ENCODE data around the gene SYNGR1.
"Not testable (repeated sequence)": the region's sequence is repeated elsewhere in the genome, so short reads cannot be mapped to it uniquely, and the experiment has no call there.

Gene SYNGR1

DNA sequence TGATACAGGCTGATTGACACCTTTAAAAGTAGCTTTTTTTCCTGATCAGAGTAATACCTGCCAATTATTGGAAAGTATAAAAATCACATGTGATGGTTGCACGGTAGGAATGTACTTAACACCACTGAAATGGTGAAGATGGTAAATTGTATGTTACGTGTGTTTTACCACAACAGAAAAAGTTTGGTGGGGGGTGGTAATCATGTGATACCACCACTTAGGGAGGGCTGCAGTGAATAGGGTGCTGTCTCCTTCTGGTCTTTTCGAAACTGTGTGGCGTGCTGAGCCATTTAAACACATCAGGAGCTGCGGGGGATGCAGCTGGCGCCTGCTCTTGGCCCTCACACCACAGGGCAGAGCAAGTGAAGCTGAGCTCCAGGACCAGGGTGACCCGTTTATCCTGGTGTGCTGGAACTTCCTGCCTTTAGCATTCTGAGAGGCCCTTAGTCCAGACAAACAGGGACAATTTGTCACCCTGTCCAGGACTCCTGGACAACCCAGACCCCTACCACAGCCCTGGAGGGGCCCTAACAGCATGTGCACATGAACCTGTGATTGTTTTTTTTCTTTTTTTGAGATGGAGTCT, 2.6 kb downstream of the SYNGR1 start:
- no peak for DNase-seq

DNA sequence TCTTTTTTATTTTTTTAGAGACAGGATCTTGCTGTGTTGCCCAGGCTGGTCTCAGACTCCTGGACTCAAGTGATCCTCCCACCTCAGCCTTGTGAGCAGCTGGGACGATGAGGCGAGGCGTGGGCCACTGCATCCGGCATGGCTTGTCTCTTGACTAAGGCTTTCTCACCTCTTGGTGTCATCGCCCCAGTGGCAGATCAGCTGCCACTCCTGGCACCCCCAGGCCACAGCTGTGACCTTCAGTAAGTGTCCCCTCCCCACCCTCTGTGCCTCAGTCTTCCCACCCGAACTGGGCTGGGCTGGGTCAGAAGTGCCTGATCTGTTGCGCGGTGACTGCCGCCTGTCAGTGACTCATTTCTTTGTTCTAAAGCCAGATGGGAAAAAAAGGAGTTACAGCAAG, 3.6 kb downstream of the SYNGR1 start:
- no peak for DNase-seq

DNA sequence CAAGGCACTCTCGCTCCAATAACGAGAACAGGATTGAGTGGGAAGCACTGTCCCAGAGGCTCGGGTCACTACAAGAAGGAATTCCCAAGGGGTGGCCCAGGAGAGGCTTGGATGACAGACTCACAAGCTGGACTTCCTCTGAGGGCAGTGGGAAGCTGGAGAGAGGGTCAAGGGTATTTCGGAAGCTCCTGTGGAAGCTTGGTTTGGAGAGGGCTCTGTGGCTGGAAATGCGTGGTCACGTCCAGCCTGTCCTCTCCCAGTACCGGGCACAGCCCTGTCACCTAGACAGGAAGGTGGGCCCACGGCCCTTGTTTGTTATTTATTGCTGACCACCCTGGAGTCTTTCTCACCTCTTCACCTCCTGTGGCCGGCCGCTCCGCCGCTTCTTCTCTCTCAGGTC, 5.3 kb downstream of the SYNGR1 start:
- DNase-seq: no peak

DNA sequence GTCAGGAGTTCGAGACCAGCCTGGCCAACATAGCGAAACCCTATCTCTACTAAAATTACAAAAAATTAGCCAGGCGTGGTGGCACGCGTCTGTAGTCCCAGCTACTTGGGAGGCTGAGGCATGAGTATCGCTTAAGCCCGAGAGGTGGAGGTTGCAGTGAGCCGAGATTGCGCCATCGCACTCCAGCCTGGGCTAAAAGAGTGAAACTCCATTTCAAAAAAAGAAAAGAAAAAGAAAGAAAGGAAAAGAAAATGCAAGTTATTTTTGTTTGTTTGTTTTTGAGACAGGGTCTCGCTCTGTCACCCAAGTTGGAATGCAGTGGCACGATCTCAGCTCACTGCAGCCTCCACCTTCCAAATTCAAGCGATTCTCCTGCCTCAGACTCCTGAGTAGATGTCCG, 6.0 kb downstream of the SYNGR1 start:
- not testable (repeated sequence) for DNase-seq

DNA sequence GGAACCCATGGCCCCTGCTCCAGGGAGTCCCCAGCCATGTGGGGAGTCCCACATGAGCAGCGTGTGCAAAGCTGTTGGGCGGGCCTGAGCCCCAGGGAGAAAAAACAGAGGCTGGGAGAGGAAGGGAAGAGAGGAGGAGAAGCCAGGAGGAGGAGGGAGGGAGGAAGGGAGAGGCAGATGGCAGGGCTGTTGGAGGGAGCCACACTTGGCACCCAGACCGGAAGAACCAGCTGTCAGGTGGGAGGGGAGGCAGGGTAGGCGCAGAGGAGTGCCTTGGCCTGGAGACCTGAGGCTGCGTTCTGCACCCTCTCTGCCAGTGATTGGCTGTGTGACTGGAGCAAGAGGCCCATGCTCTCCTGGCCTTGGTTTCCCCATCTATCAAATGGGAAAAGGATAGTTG, 6.7 kb downstream of the SYNGR1 start:
- no peak for DNase-seq

DNA sequence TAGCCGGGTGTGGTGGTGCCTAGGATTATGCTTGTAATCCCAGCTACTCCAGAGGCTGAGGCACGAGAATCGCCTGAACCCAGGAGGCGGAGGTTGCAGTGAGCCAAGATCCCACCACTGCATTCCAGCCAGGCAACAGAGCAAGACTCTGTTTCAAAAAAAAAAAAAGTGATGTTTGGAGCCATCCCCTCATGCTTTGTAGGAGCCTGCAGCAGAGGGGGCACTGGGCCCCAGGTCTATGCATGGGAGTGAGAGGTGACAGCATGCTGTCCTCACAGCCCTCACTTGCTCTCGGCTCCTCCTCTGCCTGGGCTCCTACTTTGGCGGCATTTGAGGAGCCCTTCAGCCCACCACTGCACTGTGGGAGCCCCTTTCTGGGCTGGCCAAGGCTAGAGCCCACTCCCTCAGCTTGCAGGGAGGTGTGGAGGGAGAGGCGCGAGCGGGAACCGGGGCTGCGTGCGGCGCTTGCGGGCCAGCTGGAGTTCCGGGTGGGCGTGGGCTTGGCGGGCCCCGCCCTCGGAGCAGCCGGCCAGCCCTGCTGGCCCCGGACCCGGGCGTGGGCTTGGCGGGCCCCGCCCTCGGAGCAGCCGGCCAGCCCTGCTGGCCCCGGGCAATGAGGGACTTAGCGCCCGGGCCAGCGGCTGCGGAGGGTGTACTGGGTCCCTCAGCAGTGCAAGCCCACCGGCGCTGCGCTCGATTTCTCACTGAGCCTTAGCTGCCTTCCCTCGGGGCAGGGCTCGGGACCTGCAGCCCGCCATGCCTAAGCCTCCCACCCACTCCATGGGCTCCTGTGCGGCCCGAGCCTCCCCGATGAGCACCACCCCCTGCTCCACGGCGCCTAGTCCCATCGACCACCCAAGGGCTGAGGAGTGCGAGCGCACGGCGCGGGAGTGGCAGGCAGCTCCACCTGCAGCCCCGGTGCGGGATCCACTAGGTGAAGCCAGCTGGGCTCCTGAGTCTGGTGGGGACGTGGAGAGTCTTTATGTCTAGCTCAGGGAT, 7.6 kb downstream of the SYNGR1 start:
- DNase-seq: not testable (repeated sequence)

DNA sequence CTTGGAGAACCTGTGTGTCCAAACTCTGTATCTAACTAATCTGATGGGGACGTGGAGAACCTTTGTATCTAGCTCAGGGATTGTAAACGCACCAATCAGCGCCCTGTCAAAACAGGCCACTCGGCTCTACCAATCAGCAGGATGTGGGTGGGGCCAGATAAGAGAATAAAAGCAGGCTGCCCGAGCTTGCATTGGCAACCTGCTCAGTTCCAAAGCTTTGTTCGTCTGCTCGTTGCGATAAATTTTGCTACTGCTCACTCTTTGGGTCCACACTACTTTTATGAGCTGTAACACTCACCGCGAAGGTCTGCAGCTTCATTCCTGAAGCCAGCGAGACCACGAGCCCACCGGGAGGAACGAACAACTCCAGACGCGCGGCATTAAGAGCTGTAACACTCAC, 8.4 kb downstream of the SYNGR1 start:
- DNase-seq: not testable (repeated sequence)

DNA sequence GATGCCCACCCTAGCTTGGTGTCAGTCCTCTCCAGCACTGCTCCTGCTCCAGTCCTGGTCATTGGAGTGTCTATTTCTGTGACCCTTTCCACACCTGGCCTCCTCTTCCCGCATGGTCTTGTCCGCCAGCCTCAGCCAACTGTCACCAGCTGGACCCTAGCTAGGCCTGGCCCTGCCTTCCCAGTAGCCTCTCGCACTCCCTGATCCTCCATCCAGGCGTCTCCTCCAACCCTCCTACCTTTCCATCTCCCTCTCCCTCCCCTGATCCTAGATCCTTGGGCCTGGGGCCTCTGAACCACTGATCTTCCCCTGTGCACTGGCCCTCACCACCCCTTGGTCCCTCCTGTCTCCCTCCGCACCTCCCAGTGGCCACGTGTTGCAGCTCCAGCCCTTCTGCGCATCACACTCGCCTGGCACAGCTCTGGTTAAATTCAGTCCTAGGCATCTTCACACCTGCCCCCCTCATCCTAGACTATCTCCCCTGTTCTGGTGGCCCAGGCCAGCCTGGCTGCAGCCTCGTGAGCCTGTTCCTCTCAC, 9.9 kb downstream of the SYNGR1 start:
- DNase-seq: no peak

DNA sequence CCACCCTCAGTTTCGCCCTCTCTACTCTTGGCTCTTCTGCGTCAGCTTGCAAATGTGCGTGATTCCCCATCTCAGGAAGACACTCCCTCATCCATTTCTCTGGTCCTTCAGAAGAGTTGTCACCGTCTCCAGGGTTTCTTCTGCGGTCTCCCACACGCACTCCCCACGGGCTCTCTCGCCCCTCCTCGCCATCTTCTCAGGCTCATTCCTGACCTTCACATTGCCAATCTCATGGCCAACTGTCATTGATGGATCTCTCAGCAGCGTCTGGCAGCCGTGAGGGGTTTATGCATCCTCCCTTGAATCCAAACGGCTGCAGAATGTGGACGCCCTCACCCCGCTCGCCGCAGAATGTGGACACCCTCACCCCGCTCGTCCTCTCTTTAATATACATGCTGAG, 10.5 kb downstream of the SYNGR1 start:
- DNase-seq: no peak

DNA sequence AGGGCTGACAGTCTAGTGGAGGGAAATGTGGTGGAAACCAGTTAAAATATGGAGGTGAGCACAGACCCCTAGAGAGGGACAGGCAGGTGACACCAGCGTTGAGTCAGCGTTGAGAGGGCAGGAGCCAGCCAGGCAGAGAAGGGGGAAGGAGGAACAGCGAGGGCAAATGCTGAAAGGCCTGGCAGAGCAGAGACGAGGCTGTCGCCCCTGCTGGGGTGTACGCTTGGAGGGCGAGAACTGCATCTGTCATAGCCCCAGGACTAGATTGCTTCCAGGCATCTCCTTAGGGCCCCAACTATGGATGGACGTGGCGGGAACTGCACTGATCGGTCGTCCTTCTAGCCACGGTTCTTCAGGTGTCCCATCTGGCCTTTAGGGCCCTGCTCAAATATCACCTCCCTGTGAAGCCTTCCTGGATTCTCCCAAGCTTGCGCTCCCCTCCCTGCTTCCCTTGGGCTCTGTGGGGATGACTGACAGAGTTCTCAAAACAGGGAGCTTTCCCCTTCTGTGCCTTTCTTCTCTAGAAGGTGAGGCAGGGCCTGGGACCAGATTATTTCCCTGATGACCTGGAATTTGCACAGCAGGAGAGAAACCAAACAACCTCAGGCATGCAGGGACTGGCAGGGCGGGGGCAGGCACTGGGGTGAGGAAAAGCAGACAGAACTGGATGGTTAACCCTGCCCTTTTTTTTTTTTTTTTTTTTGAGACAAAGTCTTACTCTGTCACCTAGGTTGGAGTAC, 11.1 kb downstream of the SYNGR1 start:
- no peak for DNase-seq

DNA sequence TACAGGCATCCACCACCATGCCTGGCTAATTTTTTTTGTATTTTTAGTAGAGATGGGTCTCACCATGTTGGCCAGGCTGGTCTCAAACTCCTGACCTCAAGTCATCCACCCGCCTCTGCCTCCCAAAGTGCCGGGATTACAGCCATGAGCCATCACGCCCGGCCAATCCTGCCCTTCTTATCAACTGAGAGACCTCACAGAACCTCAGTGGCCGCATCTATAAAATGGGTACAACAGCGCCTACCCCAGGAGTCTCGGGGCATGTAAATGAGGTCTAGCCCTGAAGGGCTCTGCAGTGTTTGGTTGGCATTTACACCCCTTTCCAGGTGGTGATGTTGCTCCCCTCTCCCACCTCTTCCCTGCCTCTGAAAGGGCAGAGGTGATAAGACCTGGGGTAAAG, 11.7 kb downstream of the SYNGR1 start:
- no peak for DNase-seq

DNA sequence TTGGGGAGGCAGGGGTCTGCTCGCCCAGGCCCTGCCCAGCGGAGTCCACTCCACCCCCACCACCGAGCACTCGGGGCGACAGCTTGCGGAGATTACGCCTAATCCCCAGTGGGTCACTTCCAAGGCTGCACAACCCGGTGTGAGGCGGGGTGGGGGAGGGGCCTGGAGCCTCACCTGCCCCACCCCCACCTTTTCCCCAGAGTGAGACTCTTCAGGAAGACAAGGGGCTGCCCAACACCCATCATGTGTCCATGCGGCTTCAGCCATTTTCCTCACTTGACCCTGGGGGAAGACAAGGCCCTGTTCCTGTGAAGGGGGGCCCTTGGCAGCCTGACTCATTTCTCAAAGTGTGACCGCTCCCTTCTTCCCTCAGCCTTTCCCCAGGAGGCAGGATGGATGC, 12.5 kb downstream of the SYNGR1 start:
- no peak for DNase-seq

DNA sequence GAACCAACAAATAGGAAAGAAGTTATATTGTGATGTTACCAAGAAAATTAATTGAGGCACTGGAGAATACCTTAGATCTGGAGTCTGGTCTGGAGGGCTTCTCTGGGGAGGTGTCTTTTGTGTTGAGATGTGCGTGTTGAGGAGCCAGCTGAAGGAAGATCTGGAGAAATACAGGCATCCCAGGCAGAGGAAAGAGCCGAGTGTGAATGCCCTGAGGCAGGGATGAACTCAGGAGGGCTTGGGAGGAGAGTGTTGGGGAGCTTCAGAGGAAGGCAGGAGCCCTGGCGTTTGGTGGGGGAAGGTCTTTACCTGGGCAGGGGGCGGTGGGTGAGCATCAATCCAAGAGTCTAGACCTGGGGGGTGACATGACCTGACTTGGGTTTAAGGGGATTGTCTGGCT, 13.1 kb downstream of the SYNGR1 start:
- no peak for DNase-seq

DNA sequence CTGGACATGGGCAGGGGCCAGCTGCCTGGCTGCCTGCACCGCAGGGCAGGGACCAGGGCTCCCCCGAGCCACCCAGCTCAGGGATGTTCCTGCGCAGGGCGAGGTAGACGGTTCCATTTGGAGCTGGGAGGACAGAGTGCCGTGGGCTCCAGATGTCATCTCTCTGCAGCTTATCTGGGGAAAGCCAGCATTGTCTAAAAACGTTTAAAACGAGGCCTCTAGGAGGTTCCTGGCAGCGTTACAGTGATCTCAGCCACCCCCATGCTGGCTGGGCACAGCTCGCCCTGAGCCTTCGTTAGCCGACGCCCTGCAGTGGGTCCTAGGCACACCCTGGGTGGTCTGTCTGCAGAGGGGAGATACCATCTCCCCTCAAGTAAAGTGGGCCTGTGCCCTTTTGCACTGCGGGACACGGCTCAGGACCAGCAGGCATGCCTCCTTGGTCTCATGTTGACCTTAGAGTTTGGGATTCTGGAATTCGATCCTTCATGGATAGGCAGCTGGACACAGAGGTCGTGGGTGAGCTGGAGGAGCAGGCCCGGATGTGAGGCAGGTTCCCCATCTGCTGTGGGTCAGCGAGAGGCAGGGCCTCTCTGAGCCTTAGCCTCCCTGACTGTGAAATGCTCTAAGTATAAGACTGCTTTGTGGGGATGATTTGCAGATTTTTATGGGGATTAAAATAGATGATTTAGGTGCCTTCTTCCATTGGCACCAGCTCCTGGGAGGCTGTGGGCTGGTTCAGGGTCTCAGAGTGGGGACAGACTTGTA, 14.1 kb downstream of the SYNGR1 start:
- DNase-seq: no peak

DNA sequence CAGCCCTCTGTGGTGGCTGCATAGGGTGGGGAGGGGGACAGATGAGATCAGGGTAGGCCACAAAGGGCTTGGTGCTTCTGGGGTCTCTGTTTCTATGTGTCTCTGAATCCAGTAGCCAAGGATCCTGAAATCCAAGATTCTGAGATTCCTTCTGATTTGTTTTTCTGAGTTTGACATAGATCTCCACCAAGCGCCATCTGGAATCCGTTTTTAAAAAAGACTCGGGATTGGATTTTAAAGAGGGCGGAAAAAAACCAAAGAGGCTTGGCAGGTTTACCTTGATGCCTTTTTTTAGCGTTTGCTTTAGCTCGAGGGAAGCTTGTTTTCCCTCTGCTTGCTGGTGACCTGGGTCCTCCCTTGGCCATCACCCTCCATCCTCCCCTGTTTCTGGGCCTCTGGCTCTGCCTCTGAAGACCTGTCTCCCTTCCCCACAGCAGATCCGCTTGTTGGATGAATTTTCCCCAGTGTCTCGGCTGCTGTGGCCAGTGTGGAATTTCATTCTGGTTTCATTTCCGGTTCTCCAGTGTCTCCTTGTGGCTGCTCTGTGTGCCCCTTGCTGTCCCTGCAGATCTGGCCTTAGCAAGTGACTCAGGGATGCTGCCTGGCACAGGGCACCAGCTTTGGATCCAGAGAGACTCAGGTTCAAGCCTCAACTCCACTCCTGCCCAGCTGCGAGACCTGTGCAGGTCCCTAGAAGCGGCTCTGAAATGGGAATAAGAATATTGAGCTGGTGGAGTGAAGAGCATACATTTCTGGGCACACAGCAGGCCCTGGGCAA, 15.1 kb downstream of the SYNGR1 start:
- no peak for DNase-seq

DNA sequence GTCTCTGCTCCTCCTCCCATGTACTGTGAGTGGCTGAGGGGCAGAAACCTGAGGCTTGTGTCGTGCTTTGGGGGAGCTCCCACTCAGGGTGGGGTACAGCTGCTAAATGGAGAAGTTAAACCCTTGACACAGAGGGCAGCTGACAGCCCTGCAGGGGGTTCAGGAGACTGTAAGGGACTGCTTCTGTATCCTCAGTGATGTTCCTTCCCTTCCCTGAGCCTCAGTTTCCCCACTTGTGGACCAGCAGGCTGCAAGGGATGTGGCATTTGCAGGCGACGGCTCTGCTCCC, 15.6 kb downstream of the SYNGR1 start:
- no peak for DNase-seq

DNA sequence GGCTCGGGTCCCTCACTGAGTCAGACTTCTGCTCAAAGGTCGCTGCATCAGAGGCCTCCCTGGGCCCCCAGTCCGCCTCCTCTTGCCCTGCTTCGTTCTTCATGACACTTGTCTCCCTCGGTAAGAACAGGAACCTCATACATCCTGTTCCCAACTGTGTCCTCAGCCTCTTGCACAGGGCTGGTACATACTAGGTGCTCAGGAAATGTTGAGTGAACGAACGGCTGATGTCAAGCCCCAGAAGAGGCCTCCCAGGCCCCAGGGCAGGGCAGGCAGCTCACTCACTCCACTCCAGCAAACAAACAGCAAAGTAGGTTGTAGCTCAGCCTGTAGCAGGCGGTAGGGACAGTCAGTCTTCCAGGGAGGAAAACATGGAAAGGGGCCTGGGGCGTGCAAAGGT, 17.2 kb downstream of the SYNGR1 start:
- DNase-seq: no peak

DNA sequence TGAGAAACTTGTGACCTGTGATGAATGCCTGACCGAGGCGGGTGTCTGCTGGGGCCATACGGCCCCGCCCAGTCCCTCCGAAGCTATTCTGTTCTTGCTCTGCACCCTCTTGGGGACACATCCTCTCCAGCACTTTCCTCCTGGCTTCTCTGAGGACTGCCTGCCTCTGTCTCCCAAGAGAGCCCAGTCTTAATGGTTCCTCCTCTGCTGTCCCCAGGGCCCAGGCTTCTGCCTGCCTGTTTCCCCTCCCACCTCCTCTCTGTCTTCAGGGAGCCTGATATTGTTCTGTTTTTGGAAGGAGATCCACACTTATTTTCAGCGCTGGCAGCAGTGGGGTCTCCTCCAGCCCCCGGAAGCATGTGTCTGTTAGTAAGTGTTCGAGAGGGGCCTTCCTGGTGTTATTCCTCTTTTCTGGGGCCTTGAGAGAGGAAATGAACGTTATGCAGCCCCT, 18.7 kb downstream of the SYNGR1 start:
- no peak for DNase-seq

DNA sequence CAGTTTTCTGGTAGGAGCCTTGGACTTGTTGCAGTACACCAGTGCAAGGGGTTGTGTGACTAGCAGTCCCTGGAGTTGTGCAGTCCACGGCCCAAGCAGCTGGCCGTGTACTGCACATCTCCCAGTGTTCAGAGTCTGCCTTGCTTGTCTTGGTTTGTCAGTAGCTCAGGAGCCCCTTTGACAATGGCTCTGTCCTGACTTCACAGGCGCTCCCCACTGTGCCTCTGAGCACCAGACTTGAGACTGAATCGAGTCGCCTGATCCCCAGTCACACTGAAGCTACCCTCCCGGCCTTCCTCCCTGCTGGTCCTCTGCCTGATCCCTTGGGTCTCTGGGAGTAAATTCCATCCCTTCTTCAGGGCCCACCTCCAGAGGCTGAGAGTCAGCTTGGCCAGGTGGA, 19.4 kb downstream of the SYNGR1 start:
- no peak for DNase-seq

DNA sequence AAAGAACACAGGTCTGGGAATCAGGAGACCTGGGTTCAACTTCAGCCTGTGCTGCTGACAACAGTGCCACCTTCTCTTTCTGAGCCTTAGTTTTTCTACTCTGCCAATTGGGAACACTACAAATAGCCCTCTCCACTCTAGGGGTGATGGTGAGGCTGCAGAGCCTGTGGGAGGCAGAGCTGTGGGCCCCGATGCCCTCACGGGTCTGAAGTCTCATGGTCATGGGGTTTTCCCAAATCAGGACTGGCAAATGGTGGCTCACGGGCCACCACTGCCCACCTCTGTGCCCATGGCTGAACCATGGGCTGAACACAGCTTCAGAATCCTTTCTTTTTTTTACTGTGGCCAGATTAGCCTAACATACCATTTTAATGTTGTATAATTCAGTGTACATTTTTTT, 19.8 kb downstream of the SYNGR1 start:
- DNase-seq: no peak

DNA sequence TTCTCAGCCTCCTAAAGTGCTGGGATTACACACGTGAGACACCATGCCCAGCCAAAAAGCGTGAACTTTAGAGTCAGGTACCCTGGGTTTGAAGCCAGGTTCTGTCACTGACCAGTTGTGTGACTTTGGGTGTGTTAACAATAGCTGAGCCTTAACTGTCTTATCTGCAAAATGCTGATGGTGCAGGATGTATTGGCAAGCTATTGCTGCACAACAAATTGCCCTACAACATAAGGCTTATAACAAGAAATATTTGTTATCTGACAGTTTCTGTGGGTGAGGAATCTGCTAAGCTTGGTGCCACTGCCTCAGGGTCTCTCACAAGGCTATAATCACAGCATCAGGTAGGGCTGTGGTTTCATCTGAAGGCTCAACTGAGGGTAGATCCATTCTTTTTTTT, 21.9 kb downstream of the SYNGR1 start:
- no peak for DNase-seq

DNA sequence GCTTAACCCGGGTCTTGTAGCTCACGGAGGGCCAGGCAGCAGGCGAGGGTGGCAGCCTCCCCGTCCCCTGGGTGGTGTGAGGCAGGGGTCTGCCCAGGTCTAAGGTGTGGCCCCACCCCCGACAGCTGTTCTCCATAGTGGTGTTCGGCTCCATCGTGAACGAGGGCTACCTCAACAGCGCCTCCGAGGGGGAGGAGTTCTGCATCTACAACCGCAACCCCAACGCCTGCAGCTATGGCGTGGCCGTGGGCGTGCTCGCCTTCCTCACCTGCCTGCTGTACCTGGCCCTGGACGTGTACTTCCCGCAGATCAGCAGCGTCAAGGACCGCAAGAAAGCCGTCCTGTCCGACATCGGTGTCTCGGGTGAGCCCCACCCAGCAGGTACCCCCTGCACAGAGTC, 24.4 kb downstream of the SYNGR1 start:
- DNase-seq: no peak

All from activated CD8-positive, alpha-beta memory T cell treated with anti-CD3 and anti-CD28 coated beads, Interleukin-2, amount 50 U/mL, for 4 hours (primary cell).